HG02763 (cell line): Measurements from ENCODE around the gene SMAD2.
"Not testable (repeated sequence)": the region's sequence is repeated elsewhere in the genome, so short reads cannot be mapped to it uniquely, and the experiment has no call there.

Experiments
- ATAC-seq: cut with Tn5 transposase; IDR thresholded peaks from one replicate; pipeline ENCODE4 v1.9.1; 2021; ENCODE audit warnings: mild to moderate bottlenecking, moderate library complexity; ENCODE audit not compliant: unreplicated experiment

The SMAD2 gene

DNA sequence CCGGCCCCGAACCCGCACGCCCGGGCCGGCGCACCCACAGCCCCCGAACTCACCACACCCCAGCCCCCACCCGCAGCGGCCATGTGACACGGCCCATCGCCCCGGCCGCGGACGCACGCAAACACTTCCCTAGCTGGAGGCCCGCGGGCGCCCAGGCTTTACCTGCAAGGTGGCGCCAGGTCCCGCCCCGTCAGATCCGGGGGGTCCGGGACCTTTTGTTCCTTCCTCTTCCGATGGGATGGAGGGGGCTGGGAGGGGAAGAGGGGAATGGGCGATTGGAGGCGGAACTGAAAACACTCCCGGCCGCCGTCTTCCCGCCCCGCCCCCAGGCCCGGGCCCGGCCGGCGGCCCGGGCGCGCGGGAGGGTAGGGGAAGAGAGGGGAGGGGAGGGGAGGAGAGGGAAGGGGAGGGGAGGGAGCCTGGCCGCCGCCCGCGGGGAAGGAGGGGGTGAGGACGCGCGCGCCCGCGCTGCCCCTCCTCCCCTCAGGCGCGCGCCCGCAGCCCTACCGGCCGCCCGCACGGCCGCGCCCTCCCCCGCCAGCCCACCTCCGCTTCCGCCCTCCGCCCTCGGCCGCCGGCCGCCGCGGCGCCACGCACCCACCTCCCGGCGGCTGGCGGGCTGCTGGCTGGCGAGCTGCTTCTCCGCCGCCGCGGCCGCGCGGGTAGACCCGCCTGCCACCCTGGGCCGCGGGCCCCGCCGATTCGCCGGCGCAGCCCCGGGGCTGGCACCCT is at the start of gene SMAD2:
TSS of gene SMAD2 (minus strand) at position 461 of the 732 bp plus-strand sequence. CDS start 33,903 bp downstream, outside the sequence.
- ATAC-seq: peak; percentile 56

DNA sequence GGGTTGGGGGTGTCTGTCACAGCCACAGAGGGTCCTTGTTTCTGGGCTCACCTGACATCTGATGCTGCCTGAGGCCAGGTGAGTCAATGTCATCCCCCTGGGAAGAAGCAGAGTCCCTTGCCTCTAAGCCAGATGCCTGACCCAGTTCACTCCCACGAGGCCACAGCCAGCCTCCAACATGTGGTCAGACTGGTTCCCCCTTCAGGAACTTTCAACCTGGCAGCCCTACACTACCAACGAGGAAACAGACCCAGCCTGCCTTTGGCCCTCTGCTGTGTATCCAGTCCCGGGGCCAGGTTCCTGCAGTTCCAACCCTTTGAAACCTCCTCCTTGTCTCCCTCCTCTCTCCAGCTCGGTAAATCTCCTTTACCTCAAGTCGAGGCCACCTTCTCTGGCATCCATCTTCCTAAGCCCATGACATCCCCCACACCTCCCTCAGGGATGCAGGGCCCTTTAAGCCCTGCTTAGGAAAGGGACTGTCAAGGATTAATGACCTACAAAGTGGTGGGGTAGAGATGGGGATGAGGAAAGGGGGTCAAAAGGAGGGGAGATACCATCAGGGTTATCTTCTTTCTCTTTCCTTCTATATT is 49.2 kb upstream of the SMAD2 start:
- ATAC-seq: no peak

DNA sequence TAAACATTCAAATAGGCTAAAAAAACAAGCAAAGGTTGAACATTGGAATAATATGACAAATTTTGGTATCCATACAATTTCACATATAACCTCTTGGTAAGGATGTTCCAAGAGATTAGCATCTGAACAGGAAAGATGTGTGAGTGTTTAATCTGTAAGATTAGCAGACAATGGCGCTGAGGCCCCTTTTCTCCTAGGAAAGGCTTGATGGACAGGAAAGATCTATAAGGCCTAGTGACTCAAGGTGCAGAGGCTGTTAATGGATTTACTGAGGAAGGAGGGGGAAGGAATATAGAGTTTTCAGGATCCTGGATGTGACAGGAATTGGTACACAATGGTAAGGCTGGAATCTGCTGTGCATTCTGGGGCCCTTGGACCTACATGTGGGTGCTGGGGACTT is 48.1 kb upstream of the SMAD2 start:
- no peak for ATAC-seq

DNA sequence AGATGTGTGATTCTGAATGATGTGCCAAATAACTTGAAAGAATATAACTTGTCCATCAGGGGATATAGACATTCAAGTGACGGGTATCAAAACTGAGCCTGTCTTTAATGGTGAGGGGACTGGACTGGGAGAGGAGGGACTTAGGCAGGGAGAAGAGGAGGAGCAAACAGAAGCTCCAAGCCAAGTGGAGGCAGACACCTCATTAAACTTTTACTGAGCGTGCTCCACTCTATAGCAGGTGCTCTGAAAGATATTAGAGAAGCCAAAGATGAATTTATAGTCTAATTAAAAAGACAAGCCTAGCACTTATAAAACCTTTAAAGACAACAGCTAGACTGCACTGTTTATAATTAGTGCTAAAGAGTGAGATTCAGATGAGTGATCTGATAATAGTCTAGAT is 47.7 kb upstream of the SMAD2 start:
- ATAC-seq: no peak

DNA sequence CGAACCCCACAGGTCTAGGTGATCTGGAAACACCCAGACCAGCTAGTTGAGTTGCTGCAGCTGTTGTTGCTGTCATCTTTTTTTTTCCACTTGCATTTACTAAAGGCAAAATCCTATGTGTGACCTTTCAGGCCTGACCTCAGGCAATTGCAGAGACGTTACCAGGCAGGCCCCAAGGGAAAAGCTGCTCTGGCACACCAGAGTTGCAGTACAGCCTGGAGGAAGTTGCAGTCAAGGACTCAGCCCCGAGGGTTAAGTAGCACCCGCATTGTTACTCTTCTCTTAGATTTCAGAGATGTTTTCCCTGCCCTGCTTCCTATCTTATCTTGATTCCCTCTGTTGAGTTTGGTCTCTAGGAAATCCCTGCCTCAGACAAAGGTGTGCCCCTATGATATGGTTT is 45.2 kb upstream of the SMAD2 start:
- no peak for ATAC-seq

DNA sequence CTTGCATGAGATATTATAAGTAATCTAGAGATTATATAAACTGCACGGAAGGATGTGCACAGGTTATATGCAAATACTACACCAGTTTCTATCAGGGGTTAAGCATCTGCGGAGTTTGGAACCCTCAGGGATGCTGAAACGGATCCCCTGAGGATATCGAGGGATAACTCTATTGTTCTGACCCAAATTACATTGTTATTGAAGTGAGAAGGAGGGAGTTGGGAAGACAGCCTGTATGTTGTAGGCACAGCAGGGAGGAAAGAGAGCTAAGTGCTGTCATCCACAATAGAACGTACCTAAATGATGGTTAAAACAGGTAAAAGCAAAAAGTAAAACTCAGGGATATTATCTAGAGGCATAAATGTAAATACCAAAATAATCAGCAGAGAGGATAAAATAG is 44.6 kb upstream of the SMAD2 start:
- no peak for ATAC-seq

DNA sequence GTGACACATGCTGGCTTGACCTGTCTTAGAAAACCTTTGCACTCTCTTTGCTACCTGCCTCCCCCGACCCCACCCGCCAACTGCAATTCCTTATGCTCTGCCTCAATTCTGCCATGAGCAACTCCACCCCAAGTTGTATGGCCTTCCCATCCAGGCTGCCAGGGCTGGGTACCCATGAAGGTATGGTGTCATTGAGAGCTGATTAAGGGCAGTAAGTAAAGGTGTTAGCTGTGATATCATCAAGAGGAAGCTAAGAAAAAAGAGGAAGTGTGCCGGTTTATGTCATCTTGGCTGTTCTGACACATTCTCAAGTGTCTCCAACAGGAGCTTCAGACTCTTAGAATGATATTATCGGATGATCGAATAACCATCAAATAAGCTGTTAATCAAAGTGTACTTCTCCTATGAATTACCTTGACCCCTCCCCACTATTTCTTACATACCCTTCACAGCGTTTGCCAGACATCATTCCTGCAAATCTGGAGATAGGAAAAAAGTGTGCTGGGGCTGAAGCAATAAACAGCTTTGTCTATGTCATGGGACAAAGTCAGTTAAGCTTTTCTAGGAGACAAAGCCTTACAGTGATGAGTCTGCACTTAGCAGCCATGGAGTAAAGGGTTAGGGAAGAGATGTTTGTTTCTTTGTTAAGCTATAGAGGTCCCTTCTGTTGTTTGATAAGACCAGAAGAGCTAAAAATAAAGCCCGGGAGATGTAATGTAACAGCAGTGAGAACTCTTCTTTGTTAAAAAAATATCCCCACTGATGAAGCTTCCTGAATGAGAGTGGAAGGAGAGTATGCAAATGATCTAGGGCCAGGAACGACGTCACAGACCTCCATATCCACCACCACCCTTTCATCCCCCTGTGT is 40.4 kb upstream of the SMAD2 start:
- no peak for ATAC-seq

DNA sequence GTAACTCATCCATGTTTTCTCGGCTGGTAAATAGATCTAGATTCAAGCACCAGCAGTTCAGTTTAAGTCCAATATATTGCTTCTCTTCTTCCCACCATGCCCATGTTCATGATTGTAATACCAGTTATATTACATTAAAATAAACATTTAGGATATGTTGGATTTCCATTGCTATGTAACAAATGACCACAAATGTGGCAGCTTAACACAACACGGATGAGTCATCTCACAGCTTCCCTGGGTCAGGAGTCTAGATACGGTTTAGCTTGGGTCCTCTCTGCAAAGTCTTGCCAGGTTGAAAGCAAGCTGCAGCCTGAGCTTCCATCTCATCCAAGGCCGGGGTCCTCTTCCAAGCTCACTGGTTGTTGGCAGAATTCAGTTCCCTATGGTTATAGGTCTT is 39.4 kb upstream of the SMAD2 start:
- ATAC-seq: no peak

DNA sequence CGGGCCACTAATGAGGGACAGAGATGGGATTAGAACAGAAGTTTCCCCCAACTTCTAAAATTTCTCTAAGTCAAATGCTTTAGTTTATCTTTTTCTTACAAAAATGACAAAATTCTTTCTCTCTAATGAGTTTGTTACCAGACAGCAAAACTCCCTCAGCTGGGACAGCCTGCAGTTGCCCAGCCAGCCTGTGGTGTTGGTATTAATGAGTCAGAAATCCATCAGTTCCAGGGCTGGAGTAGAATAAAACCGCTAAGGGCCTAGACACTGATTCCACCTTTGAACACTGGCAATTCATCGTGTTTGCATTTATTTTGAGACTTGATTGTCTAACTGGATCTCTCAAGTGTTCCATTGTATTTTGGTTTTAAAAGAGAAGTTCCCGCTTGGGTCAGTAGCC is 38.3 kb upstream of the SMAD2 start:
- no peak for ATAC-seq

DNA sequence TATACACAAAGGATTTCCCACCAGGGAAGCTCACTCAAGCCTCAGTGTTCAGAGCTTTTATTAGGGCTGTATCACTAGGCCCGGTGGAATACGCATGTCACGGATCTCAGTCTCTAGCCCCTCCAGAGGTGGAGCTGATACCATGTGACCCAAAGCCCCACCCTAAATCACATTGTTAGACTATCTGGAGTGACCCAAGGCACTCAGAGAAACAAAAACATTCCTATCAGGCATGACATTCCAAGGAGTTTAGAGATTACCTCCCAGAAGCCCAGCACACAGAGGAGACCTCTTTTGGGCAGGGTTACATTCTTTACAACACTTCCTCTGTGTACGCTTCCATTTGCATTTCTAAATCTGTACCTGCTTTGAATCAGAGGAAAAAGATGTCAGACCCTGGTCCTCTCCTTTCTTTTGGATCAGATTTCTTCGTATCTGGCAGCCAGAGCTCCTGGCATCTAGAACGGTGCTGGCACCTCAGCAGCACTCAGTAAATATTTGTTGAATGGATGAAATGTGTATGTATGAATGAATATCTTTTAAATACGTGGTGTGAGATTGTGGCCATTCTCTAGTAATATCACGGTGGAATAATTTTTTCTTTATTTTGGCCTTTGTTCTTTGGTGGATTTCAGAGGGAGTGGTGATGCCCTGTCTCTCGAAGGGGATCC is 37.7 kb upstream of the SMAD2 start:
- ATAC-seq: no peak

DNA sequence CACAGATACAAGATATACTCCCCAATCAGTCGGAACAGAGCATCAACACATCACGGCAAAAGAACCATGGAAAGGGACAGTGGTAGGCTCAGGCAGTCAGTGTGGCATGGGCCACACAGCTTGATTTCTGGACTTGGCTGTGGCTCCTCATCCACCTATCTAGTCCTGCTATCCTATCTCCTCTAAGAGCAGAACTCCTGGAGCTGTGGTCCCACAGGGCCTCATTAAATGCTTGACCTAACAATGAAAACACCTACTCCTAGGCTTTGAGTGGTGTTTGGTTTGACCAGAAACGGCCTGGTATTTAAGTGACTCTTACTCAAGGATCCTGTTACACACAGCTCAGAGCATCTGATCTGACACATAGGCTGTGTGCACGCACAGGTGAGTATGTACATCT is 33.6 kb upstream of the SMAD2 start:
- no peak for ATAC-seq

DNA sequence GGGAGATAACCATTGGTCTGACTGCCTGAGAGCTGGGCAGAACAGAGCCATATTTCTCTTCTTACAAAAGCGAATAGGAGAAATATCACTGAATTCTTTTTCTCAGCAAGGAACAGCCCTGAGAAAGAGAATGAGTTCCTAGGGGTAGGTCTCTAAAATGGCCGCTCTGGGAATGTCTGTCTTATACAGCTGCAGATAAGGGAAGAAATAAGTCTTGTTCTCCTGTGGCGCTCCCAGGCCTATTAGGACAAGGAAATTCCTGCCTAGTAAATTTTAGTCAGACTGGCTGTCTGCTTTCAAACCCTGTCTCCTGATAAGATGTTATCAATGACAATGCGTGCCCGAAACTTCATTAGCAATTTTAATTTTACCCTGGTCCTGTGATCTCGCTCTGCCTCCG is 30.5 kb upstream of the SMAD2 start:
- ATAC-seq: not testable (repeated sequence)

DNA sequence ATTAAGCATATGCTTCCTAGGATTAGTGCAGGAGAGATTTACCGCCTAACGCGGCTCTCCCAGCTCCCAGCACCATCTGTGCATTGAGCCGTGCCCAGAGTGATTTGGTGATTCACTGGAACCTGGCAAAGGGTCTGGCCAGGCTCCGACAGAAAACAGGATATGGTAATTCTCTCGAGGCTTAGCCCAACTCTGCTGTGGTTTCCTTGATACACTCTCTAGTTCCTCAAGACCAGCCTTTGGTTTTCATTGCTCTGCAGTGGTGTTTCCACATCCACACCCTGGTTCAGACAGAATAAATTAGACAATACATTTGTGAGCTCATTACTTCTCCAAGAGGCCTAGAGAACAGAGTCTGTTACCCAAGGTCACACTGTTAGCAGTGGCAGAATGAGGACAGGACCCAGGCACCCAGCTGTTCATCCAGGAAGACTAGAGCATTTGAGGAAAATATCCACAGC is 23.0 kb upstream of the SMAD2 start:
- ATAC-seq: peak; percentile 74

DNA sequence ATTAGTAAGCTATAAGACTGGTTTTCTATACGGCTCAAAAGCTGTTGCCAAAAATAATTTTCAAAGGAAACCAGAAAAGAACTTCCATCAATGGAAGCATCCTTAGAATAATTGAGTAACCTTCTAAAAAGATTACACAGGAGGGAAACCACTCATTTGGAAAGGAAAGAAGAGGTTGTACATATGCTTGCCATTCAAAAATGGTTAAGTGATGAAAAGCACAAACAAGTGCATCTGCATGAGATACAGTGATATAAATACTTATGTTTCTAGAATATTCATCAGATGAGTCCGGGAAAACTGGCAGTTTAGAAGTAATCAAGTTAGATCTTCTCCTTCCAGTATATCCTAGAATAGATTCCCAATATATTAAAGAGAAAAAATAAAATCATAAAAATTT is 20.1 kb upstream of the SMAD2 start:
- ATAC-seq: no peak

DNA sequence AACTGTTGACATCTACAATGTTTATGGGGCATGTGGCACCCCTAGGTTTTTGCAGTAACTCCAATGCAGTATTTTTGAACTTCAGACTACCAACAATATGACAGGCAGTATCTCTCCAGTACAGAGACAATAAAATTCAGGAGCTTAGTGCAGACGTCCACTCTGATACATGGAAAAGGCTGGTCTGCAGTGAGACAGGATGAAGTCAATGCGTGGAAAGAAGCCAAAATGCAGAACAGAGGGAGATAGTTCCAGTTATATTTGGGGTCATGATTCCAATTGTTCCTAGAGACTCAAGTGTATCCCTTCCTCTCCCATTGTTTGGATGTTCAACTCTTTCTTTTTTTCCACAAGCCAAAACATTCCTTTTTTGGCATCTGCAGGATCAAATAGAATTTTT is 18.7 kb upstream of the SMAD2 start:
- no peak for ATAC-seq

DNA sequence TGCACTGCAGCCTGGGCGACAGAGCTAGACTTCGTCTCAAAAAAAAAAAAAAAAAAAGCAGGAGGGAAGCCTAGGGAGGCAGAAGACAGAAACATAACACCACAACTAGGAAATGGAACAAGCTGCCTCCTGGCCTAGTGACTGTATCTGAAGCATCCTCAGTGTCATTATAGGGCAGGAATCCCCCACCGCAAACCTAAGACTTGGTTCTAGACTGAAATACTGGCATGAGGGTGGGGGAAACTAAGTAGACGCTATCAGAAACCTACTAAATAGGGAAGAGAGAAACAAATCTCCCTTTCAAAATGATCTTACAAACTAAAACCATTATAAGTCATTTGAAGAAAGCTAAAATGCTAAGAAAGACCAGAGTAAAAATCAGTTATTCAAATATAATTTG is 16.4 kb upstream of the SMAD2 start:
- no peak for ATAC-seq

DNA sequence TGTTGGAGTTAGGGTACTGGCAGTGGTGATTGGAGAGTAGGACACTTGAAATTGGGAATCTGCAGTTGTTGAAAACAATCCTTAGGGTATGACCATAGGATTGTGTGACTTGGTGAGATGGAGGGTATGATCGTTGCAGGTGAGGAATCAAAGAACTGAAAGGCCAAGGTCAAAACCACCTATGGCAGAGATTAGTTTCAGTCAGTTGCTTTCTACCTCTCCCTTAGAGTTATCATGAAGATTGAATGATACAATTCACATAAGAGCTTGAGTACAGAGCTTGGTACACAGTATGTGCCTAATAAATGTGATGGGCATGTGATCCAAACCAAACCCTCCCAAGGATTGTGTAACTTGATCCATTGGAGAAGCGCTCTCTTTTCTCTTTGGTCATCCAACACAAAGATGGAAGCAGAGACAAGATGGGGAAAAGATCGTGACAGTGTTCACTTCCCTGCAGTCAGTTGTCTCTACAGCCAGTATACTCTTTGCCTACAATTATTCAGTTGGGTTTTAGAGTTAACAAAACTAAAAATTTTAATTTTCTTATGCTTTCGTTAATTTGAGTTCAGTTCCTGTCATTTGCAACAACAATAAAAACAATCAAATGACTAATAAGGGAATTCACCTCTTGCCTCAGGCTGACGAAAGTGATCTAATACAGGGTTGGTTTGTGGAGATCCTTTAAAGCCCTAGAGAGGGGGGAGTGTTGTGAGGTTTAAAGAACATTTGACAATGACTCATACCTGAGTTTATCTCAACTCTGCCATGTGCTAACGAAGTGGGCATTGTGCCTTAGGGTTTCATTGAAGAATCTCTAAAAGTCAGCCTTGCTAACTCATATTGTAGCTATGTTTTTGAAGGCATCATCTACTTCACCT is 14.8 kb upstream of the SMAD2 start:
- ATAC-seq: no peak

DNA sequence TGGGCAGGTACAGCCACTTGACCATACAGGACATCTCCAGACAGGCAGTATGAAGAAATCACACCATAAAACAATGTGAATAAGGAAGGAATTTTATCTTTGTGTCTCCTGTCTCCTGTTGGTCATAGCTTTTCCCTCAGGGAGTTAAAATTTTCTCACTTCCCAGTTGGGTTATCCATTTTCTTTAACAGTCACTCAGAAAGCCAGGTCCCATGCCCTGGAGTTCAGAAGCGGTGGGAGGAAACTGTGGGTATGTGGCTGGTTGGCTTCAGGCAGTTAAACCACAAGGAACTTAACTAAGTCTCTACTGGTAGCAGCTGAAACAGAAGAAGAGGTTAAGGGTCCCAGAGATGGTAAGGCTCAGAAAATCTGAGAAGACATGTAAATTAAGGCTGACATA is 6.5 kb upstream of the SMAD2 start:
- ATAC-seq: no peak

DNA sequence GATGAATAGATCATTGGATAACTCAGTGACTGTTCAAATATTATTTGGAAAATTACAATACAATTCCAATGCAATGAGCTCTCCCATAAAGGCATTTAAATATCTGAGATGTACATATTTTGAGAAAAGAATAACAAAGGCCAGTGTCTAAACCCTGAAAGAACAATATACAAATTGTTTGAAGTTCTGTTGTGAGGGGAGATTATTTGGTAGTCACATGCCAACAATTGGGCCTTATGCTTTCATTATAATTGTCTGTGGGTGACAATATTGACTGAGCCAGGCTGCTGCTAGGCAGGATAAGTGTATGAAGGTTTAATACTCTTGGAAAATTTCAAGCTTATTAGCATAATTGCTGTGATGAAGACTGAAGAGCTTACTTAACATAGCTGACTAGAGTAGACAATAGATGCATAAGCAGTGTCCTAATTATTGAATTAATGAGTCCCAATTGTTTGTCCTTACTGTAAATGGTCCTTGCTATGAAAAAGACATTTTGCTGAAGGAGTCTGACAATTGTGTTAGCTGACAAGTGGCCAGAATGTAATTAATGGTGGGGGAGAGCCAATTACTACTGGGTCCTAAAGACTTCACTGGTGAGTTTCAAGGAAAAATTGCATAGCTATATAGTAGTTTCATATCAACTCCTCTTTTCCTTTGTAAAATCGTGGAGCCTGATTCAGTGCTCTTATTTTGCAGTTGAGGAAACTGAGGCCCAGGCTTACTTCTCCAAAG is 5.0 kb upstream of the SMAD2 start:
- no peak for ATAC-seq

DNA sequence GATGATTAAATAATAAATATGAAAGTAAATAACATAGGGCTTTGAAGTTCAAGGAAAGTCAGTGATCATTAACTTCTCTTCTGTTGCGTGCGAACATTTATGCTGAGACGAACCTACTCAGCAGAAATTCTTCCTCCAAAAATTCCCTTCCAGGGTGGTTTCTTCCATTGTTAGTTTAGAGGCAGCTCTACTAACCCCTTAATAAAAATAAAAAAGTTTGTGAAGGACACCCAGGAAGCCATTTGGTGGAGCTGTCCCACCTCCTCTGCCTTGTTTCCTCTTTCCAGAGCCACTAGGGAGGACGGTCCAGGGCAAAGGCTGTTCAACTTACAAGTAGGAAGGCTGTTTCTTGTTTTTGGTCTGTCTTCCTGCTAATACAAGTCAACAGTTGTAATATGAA is 2.1 kb upstream of the SMAD2 start:
- no peak for ATAC-seq
